ES-I3 (cell line): ENCODE data around the gene CYP1B1.

Source experiments
- H3K36me3 ChIP-seq: 2 replicates; pipeline ENCODE4 v1.6.1; 2013; ENCODE audit warnings: mild to moderate bottlenecking, low read length, control low read depth, moderate library complexity; ENCODE audit not compliant: insufficient read depth
- H3K4me1 ChIP-seq: 2 replicates; pipeline ENCODE4 v1.6.1; 2013; ENCODE audit warnings: mild to moderate bottlenecking, control low read depth, low read length; ENCODE audit not compliant: insufficient read depth
- H3K9ac ChIP-seq: 2 replicates; pipeline ENCODE4 v1.6.1; 2013; ENCODE audit warnings: low read depth, mild to moderate bottlenecking, low read length, moderate library complexity
- H3K9me3 ChIP-seq: 2 replicates; pipeline ENCODE4 v1.6.1; 2013; ENCODE audit warnings: mild to moderate bottlenecking, low read length, moderate library complexity; ENCODE audit not compliant: control insufficient read depth, insufficient read depth

The CYP1B1 gene

GRCh38 chr2:38107738-38108410 lies 31.9 kb upstream of the CYP1B1 start:
- Histone ChIP-seq H3K9me3 (no peaks in the 10 kb centered on the region), H3K9ac (0 out of 2 replicates have a peak overlapping the region, but pooled peaks have one; percentile 3), H3K4me1 (peaks cover 25% of the 10 kb centered on the region), H3K36me3 (no peaks in the 10 kb centered on the region)

- peak overlapping the region; percentile 10 for H3K9ac ChIP-seq
- no peaks in the 10 kb centered on the region for H3K9me3 ChIP-seq
- H3K36me3 ChIP-seq: no peaks in the 10 kb centered on the region
- H3K4me1 ChIP-seq: peaks cover 25% of the 10 kb centered on the region
Observed at GRCh38 chr2:38106405-38107094, 30.6 kb upstream of the CYP1B1 start.

GRCh38 chr2:38105922-38106321 lies 30.0 kb upstream of the CYP1B1 start:
- Histone ChIP-seq H3K9me3 (no peaks in the 10 kb centered on the region), H3K4me1 (peaks cover 25% of the 10 kb centered on the region), H3K36me3 (no peaks in the 10 kb centered on the region), H3K9ac (peak overlapping the region; percentile 10; the same call in 1 of the 2 replicates)

- no peaks in the 10 kb centered on the region for H3K9me3 ChIP-seq
- no peaks in the 10 kb centered on the region for H3K36me3 ChIP-seq
- no peak overlapping the region for H3K9ac ChIP-seq
- H3K4me1 ChIP-seq: peaks cover 23% of the 10 kb centered on the region
Observed at GRCh38 chr2:38104598-38104997, 28.6 kb upstream of the CYP1B1 start.

GRCh38 chr2:38100328-38100727 lies 24.4 kb upstream of the CYP1B1 start:
- Histone ChIP-seq H3K4me1 (peaks cover 26% of the 10 kb centered on the region), H3K9me3 (no peaks in the 10 kb centered on the region), H3K9ac (no peak overlapping the region), H3K36me3 (no peaks in the 10 kb centered on the region)

GRCh38 chr2:38099099-38100028 lies 23.4 kb upstream of the CYP1B1 start:
- Histone ChIP-seq H3K36me3 (no peaks in the 10 kb centered on the region), H3K9me3 (no peaks in the 10 kb centered on the region), H3K9ac (peak overlapping the region; percentile 17; the same call in 1 of the 2 replicates), H3K4me1 (peaks cover 28% of the 10 kb centered on the region)

- Histone ChIP-seq H3K4me1 (peaks cover 28% of the 10 kb centered on the region), H3K36me3 (no peaks in the 10 kb centered on the region), H3K9ac (peak overlapping the region; percentile 17; the same call in 1 of the 2 replicates), H3K9me3 (no peaks in the 10 kb centered on the region)
Observed at GRCh38 chr2:38098421-38099098, 22.6 kb upstream of the CYP1B1 start.

- Histone ChIP-seq H3K9ac (0 out of 2 replicates have a peak overlapping the region, but pooled peaks have one; percentile 17), H3K4me1 (peaks cover 28% of the 10 kb centered on the region), H3K9me3 (no peaks in the 10 kb centered on the region), H3K36me3 (no peaks in the 10 kb centered on the region)
Observed at GRCh38 chr2:38097988-38098385, 22.0 kb upstream of the CYP1B1 start.

- no peaks in the 10 kb centered on the region for H3K36me3 ChIP-seq
- H3K9ac ChIP-seq: no peak overlapping the region
- H3K4me1 ChIP-seq: peaks cover 33% of the 10 kb centered on the region
- no peaks in the 10 kb centered on the region for H3K9me3 ChIP-seq
Observed at GRCh38 chr2:38097258-38097987, 21.5 kb upstream of the CYP1B1 start.

GRCh38 chr2:38095996-38096861 lies 20.3 kb upstream of the CYP1B1 start:
- no peaks in the 10 kb centered on the region for H3K9me3 ChIP-seq
- H3K36me3 ChIP-seq: no peaks in the 10 kb centered on the region
- peaks cover 40% of the 10 kb centered on the region for H3K4me1 ChIP-seq
- H3K9ac ChIP-seq: no peak overlapping the region

GRCh38 chr2:38095079-38095995 lies 19.4 kb upstream of the CYP1B1 start:
- H3K9me3 ChIP-seq: no peaks in the 10 kb centered on the region
- H3K36me3 ChIP-seq: no peaks in the 10 kb centered on the region
- H3K4me1 ChIP-seq: peaks cover 40% of the 10 kb centered on the region
- H3K9ac ChIP-seq: no peak overlapping the region

- H3K36me3 ChIP-seq: no peaks in the 10 kb centered on the region
- peaks cover 40% of the 10 kb centered on the region for H3K4me1 ChIP-seq
- H3K9ac ChIP-seq: no peak overlapping the region
- H3K9me3 ChIP-seq: no peaks in the 10 kb centered on the region
Observed at GRCh38 chr2:38093527-38094165, 17.7 kb upstream of the CYP1B1 start.
